DOHH2 (cell line): ENCODE results near the gene ABCA10.

ENCODE experiments used
- CTCF ChIP-seq: fragments of 200-600 bp; sonication (generic); IDR thresholded peaks from one replicate; pipeline ENCODE4 v1.5.1; 2014; ENCODE audit warnings: antibody characterized with exemption, mild to moderate bottlenecking, low read depth, low read length; ENCODE audit not compliant: poor library complexity, severe bottlenecking
- EZH2phosphoT487 ChIP-seq: fragments of 200-600 bp; sonication (generic); IDR thresholded peaks from 2 replicates; pipeline ENCODE4 v1.6.1; 2017; ENCODE audit warnings: borderline replicate concordance, mild to moderate bottlenecking, antibody characterized with exemption, low read length, moderate library complexity, mixed read lengths

GRCh38 chr17:69267219-69267618, 38.6 kb upstream of the ABCA10 start:
- TF ChIP-seq CTCF (no peak), EZH2phosphoT487 (no peak)
